GM23338 (cell line): ENCODE results near the gene SLC25A25. TPM values are rescaled to one million over a fixed set of nuclear protein-coding genes. Genes with fewer than 3 reads are reported as not detected.

Experiments
- ATAC-seq: fragments of 200-7000 bp; cut with Tn5 transposase; 3 replicates; pipeline ENCODE4 v1.9.1; 2020
- DNase-seq: peaks from one replicate; pipeline ENCODE4 v3.0.0-alpha.2; 2015; ENCODE audit warnings: low spot score
- H2AFZ ChIP-seq: fragments of 200-600 bp; sonication (generic); 2 replicates; pipeline ENCODE4 v1.8.0; 2016; ENCODE audit warnings: antibody characterized with exemption, mild to moderate bottlenecking, moderate library complexity
- H3F3A ChIP-seq: fragments of 200-600 bp; sonication (generic); replicated peaks from 2 replicates; pipeline ENCODE4 v1.8.0; 2017; ENCODE audit warnings: antibody characterized with exemption, mixed run types, low read depth
- H3K27ac ChIP-seq: fragments of 200-600 bp; sonication (generic); 2 replicates; pipeline ENCODE4 v1.6.1; 2016; ENCODE audit warnings: low read depth
- H3K27me3 ChIP-seq: fragments of 200-600 bp; sonication (generic); 2 replicates; pipeline ENCODE4 v1.8.0; 2016; ENCODE audit warnings: mild to moderate bottlenecking, mixed run types, moderate library complexity; ENCODE audit not compliant: insufficient read depth
- H3K36me3 ChIP-seq: fragments of 200-600 bp; sonication (generic); 2 replicates; pipeline ENCODE4 v1.8.0; 2016; ENCODE audit warnings: mild to moderate bottlenecking; ENCODE audit not compliant: insufficient read depth
- H3K4me1 ChIP-seq: fragments of 200-600 bp; sonication (generic); 2 replicates; pipeline ENCODE4 v1.8.0; 2016; ENCODE audit warnings: mild to moderate bottlenecking, moderate library complexity; ENCODE audit not compliant: insufficient read depth
- H3K4me2 ChIP-seq: fragments of 200-600 bp; sonication (generic); 2 replicates; pipeline ENCODE4 v1.7.1; 2017; ENCODE audit warnings: mixed run types
- H3K4me3 ChIP-seq: fragments of 200-600 bp; sonication (generic); 2 replicates; pipeline ENCODE4 v1.6.1; 2016; ENCODE audit warnings: mixed run types
- H3K79me2 ChIP-seq: fragments of 200-600 bp; sonication (generic); replicated peaks from 2 replicates; pipeline ENCODE4 v1.8.0; 2017; ENCODE audit warnings: mild to moderate bottlenecking; ENCODE audit not compliant: insufficient read depth
- H3K9me2 ChIP-seq: fragments of 200-600 bp; sonication (generic); 2 replicates; pipeline ENCODE4 v1.8.0; 2017; ENCODE audit not compliant: insufficient read depth
- H4K20me1 ChIP-seq: fragments of 200-600 bp; sonication (generic); replicated peaks from 2 replicates; pipeline ENCODE4 v1.8.0; 2017; ENCODE audit warnings: mild to moderate bottlenecking; ENCODE audit not compliant: insufficient read depth
- H3K27ac Mint-ChIP-seq: 2 replicates; pipeline ENCODE4 v1.8.0; 2020; ENCODE audit warnings: inconsistent platforms, mild to moderate bottlenecking, moderate library complexity, mixed read lengths
- H3K27me3 Mint-ChIP-seq: 3 replicates; pipeline ENCODE4 v1.8.0; 2022; ENCODE audit warnings: low read depth, mild to moderate bottlenecking, moderate library complexity, mixed read lengths, inconsistent platforms; ENCODE audit not compliant: insufficient read depth, poor library complexity
- H3K36me3 Mint-ChIP-seq: 3 replicates; pipeline ENCODE4 v1.8.0; 2021; ENCODE audit warnings: low read depth, mild to moderate bottlenecking, inconsistent platforms, moderate library complexity, mixed read lengths
- H3K4me1 Mint-ChIP-seq: 3 replicates; pipeline ENCODE4 v1.8.0; 2020; ENCODE audit warnings: mild to moderate bottlenecking, inconsistent platforms, mixed read lengths
- H3K4me3 Mint-ChIP-seq: 3 replicates; pipeline ENCODE4 v1.8.0; 2021; ENCODE audit warnings: moderate library complexity, mild to moderate bottlenecking, inconsistent platforms, mixed read lengths
- H3K9me3 Mint-ChIP-seq: 3 replicates; pipeline ENCODE4 v1.8.0; 2020; ENCODE audit warnings: moderate library complexity, mild to moderate bottlenecking, inconsistent platforms, mixed read lengths
- CREB1 ChIP-seq: fragments of 250-450 bp; sonication (Bioruptor Pico); IDR thresholded peaks from 2 replicates; pipeline ENCODE4 v1.5.0; 2020; ENCODE audit warnings: low read depth, mild to moderate bottlenecking, moderate library complexity
- EZH2 ChIP-seq: fragments of 200-600 bp; sonication (generic); IDR thresholded peaks from one replicate; pipeline ENCODE4 v1.8.0; 2017; ENCODE audit warnings: antibody characterized with exemption, mild to moderate bottlenecking, low read depth; ENCODE audit not compliant: unreplicated experiment
- JUNB ChIP-seq: IDR thresholded peaks from one replicate; pipeline ENCODE4 v1.6.1; 2016; ENCODE audit warnings: antibody characterized with exemption; ENCODE audit not compliant: unreplicated experiment
- POLR2AphosphoS5 ChIP-seq: IDR thresholded peaks from 2 replicates; pipeline ENCODE4 v1.6.1; 2016; ENCODE audit warnings: antibody characterized with exemption, low read depth
- REST ChIP-seq: IDR thresholded peaks from one replicate; pipeline ENCODE4 v1.6.1; 2018; ENCODE audit warnings: antibody characterized with exemption; ENCODE audit not compliant: unreplicated experiment
- STAT1 ChIP-seq: IDR thresholded peaks from one replicate; pipeline ENCODE4 v1.6.1; 2016; ENCODE audit warnings: antibody characterized with exemption; ENCODE audit not compliant: unreplicated experiment
- ZNF114 ChIP-seq: fragments of 250-450 bp; sonication (Bioruptor Pico); IDR thresholded peaks from 2 replicates; pipeline ENCODE4 v1.5.0; 2020; ENCODE audit warnings: mild to moderate bottlenecking, moderate library complexity
- ZNF331 ChIP-seq: fragments of 250-450 bp; sonication (Bioruptor Pico); IDR thresholded peaks from 2 replicates; pipeline ENCODE4 v1.5.0; 2020; ENCODE audit warnings: low read depth, mild to moderate bottlenecking, moderate library complexity
- polyA plus RNA-seq: library from polyadenylated mRNA; unstranded; fragments of >200 nt; fragmentation: Nextera tagmentation; extraction: Ambion mirVana; gene quantifications from 2 replicates; pipeline ENCODE4 v1.2.1, GENCODE V29; 2016
- total RNA-seq: library from RNA; depleted of rRNA; stranded (reverse); fragments of >200 nt; shearing (Covaris generic); gene quantifications from 2 replicates; pipeline ENCODE4 v1.2.3, GENCODE V29; 2014
- TF ChIP-seq, protein P1 (sequence below), 2 experiments: fragments of 200-600 bp in 1 of 2; sonication (generic) in 1 of 2; conservative IDR thresholded peaks; 2 replicates each; pipeline versions ENCODE4 v1.5.1 to v1.6.1; 2016 to 2017; ENCODE audit warnings: antibody characterized with exemption in 2 of 2, low read depth in 2 of 2, mild to moderate bottlenecking in 2 of 2, moderate library complexity in 1 of 2
- TF ChIP-seq, protein P2 (sequence below): IDR thresholded peaks from 2 replicates; pipeline ENCODE4 v1.6.1; 2016; ENCODE audit warnings: antibody characterized with exemption

SLC25A25 gene
- total and polyA plus RNA-seq, 2 experiments from 2014 or later = 7.1 to 27.0 TPM

GRCh38 chr9:128106181-128106939 lies 38.3 kb downstream of the SLC25A25 start:
- no peak overlapping the region for H3K27ac ChIP-seq
- H3K9me2 ChIP-seq = no peaks in the 10 kb centered on the region
- TF ChIP-seq, protein P1, sequence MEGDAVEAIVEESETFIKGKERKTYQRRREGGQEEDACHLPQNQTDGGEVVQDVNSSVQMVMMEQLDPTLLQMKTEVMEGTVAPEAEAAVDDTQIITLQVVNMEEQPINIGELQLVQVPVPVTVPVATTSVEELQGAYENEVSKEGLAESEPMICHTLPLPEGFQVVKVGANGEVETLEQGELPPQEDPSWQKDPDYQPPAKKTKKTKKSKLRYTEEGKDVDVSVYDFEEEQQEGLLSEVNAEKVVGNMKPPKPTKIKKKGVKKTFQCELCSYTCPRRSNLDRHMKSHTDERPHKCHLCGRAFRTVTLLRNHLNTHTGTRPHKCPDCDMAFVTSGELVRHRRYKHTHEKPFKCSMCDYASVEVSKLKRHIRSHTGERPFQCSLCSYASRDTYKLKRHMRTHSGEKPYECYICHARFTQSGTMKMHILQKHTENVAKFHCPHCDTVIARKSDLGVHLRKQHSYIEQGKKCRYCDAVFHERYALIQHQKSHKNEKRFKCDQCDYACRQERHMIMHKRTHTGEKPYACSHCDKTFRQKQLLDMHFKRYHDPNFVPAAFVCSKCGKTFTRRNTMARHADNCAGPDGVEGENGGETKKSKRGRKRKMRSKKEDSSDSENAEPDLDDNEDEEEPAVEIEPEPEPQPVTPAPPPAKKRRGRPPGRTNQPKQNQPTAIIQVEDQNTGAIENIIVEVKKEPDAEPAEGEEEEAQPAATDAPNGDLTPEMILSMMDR (conservative IDR thresholded peaks at IDR 0.05; ENCODE audit: low read depth in 2 of 2) = peak; percentile 14 to 31; a peak in 1 of 4 replicates
- TF ChIP-seq EZH2 = no peak
- H4K20me1 ChIP-seq = peaks cover 16% of the 10 kb centered on the region
- H3K4me2 ChIP-seq = no peak overlapping the region
- H3K79me2 ChIP-seq = no peaks in the 10 kb centered on the region
- no peak for DNase-seq
- Mint-ChIP-seq H3K4me3 (no peak overlapping the region), H3K27ac (no peak overlapping the region), H3K36me3 (peaks cover 65% of the 10 kb centered on the region), H3K27me3 (peaks cover 6% of the 10 kb centered on the region), H3K9me3 (no peaks in the 10 kb centered on the region), H3K4me1 (peaks cover 31% of the 10 kb centered on the region)
- H3K27me3 ChIP-seq = no peaks in the 10 kb centered on the region
- H3K4me3 ChIP-seq = no peak overlapping the region
- H3K36me3 ChIP-seq = peaks cover 5% of the 10 kb centered on the region
- no peak overlapping the region for H2AFZ ChIP-seq
- peak; percentile 9; the same call in 2 of the 3 replicates for ATAC-seq
- peaks cover 13% of the 10 kb centered on the region; the same call in 1 of the 2 replicates for H3K4me1 ChIP-seq
- peaks cover 10% of the 10 kb centered on the region; the same call in 1 of the 2 replicates for H3F3A ChIP-seq

- no peak overlapping the region for H3K27ac Mint-ChIP-seq
- TF ChIP-seq ZNF114 (no peak), EZH2 (no peak), CREB1 (CRISPR knock-in tag) (no peak), REST (no peak), ZNF331 (CRISPR knock-in tag) (no peak), JUNB (no peak), POLR2AphosphoS5 (no peak), STAT1 (no peak)
- TF ChIP-seq, protein P1 (conservative IDR thresholded peaks at IDR 0.05; ENCODE audit: low read depth in 2 of 2) = no peak
- TF ChIP-seq, protein P2, sequence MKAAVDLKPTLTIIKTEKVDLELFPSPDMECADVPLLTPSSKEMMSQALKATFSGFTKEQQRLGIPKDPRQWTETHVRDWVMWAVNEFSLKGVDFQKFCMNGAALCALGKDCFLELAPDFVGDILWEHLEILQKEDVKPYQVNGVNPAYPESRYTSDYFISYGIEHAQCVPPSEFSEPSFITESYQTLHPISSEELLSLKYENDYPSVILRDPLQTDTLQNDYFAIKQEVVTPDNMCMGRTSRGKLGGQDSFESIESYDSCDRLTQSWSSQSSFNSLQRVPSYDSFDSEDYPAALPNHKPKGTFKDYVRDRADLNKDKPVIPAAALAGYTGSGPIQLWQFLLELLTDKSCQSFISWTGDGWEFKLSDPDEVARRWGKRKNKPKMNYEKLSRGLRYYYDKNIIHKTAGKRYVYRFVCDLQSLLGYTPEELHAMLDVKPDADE = no peak
Observed at GRCh38 chr9:128106940-128107467, 39.0 kb downstream of the SLC25A25 start.

More at GRCh38 chr9:128106940-128107467, 39.0 kb downstream of the SLC25A25 start:
- no peak overlapping the region for H3K4me3 Mint-ChIP-seq
- peaks cover 6% of the 10 kb centered on the region for H3K27me3 Mint-ChIP-seq
- H3K9me2 ChIP-seq = no peaks in the 10 kb centered on the region
- H4K20me1 ChIP-seq = peaks cover 16% of the 10 kb centered on the region
- no peak overlapping the region for H3K4me3 ChIP-seq
- peaks cover 5% of the 10 kb centered on the region for H3K36me3 ChIP-seq
- no peak overlapping the region for H2AFZ ChIP-seq
- H3K36me3 Mint-ChIP-seq = peaks cover 62% of the 10 kb centered on the region
- H3K4me2 ChIP-seq = no peak overlapping the region
- peaks cover 10% of the 10 kb centered on the region; the same call in 1 of the 2 replicates for H3F3A ChIP-seq
- DNase-seq (no peak), ATAC-seq (no peak)
- H3K4me1 Mint-ChIP-seq = peaks cover 26% of the 10 kb centered on the region
- no peaks in the 10 kb centered on the region for H3K79me2 ChIP-seq
- peaks cover 9% of the 10 kb centered on the region; the same call in 1 of the 2 replicates for H3K4me1 ChIP-seq
- H3K27ac ChIP-seq = no peak overlapping the region
- H3K27me3 ChIP-seq = no peaks in the 10 kb centered on the region
- H3K9me3 Mint-ChIP-seq = no peaks in the 10 kb centered on the region
